GM23248 (cell line): ENCODE measurements around the gene SIDT1. TPM values are rescaled to one million over a fixed set of nuclear protein-coding genes. Genes with fewer than 3 reads are reported as not detected.

ENCODE experiments used
- DNase-seq: peaks from one replicate; pipeline ENCODE4 v3.0.0-alpha.2; 2015
- H2AFZ ChIP-seq: fragments of 200-600 bp; sonication (generic); 2 replicates; pipeline ENCODE4 v1.6.1; 2016; ENCODE audit warnings: antibody characterized with exemption
- H3F3A ChIP-seq: fragments of 200-600 bp; sonication (generic); 2 replicates; pipeline ENCODE4 v1.6.1; 2016; ENCODE audit warnings: mild to moderate bottlenecking, antibody characterized with exemption, mixed run types; ENCODE audit not compliant: insufficient read depth
- H3K27ac ChIP-seq: fragments of 200-600 bp; sonication (generic); 2 replicates; pipeline ENCODE4 v1.5.1; 2016; ENCODE audit warnings: mild to moderate bottlenecking
- H3K27me3 ChIP-seq: fragments of 200-600 bp; sonication (generic); replicated peaks from 2 replicates; pipeline ENCODE4 v1.6.1; 2016; ENCODE audit warnings: mild to moderate bottlenecking; ENCODE audit not compliant: insufficient read depth
- H3K36me3 ChIP-seq: fragments of 200-600 bp; sonication (generic); 2 replicates; pipeline ENCODE4 v1.6.1; 2016; ENCODE audit warnings: low read depth, mild to moderate bottlenecking
- H3K4me1 ChIP-seq: fragments of 200-600 bp; sonication (generic); 2 replicates; pipeline ENCODE4 v1.6.1; 2016; ENCODE audit warnings: mild to moderate bottlenecking; ENCODE audit not compliant: insufficient read depth
- H3K4me2 ChIP-seq: fragments of 200-600 bp; sonication (generic); one replicate; pipeline ENCODE4 v1.6.1; 2016; ENCODE audit warnings: mild to moderate bottlenecking; ENCODE audit not compliant: unreplicated experiment
- H3K4me3 ChIP-seq: fragments of 200-600 bp; sonication (generic); 2 replicates; pipeline ENCODE4 v1.5.1; 2016; ENCODE audit warnings: mild to moderate bottlenecking
- H3K79me2 ChIP-seq: fragments of 200-600 bp; sonication (generic); 2 replicates; pipeline ENCODE4 v1.6.1; 2016; ENCODE audit warnings: mild to moderate bottlenecking; ENCODE audit not compliant: insufficient read depth
- H3K9ac ChIP-seq: fragments of 200-600 bp; sonication (generic); 2 replicates; pipeline ENCODE4 v1.6.1; 2016; ENCODE audit warnings: mild to moderate bottlenecking
- H3K9me2 ChIP-seq: fragments of 200-600 bp; sonication (generic); 2 replicates; pipeline ENCODE4 v1.6.1; 2016; ENCODE audit warnings: mixed run types, mild to moderate bottlenecking, moderate library complexity; ENCODE audit not compliant: insufficient read depth
- H3K9me3 ChIP-seq: fragments of 200-600 bp; sonication (generic); one replicate; pipeline ENCODE4 v1.6.1; 2017; ENCODE audit warnings: low read depth
- H4K20me1 ChIP-seq: fragments of 200-600 bp; sonication (generic); 2 replicates; pipeline ENCODE4 v1.6.0; 2016; ENCODE audit not compliant: insufficient read depth
- EZH2 ChIP-seq: fragments of 200-600 bp; sonication (generic); IDR thresholded peaks from 2 replicates; pipeline ENCODE4 v1.6.1; 2018; ENCODE audit warnings: antibody characterized with exemption, mild to moderate bottlenecking; ENCODE audit not compliant: insufficient read depth, poor library complexity, severe bottlenecking
- EZH2phosphoT487 ChIP-seq: fragments of 200-600 bp; sonication (generic); IDR thresholded peaks from 2 replicates; pipeline ENCODE4 v1.6.1; 2018; ENCODE audit warnings: antibody characterized with exemption, moderate library complexity, mild to moderate bottlenecking, low read depth; ENCODE audit not compliant: insufficient read depth
- WGBS, 2 experiments: methylation state at CpG; one replicate each; pipeline ENCODE4 v1.1.6; 2015 to 2017; ENCODE audit warnings: low lambda C conversion rate in 2 of 2, low coverage in 1 of 2; ENCODE audit errors: missing lambda C conversion rate in 2 of 2; 5-methylcytosine and 5-hydroxymethylcytosine counted together
- in situ Hi-C: fragments of 300-500 bp; cut with MboI; formaldehyde crosslinking; loops from 2 replicates; pipeline ENCODE4 v1.15.0; 2020
- polyA plus RNA-seq: library from polyadenylated mRNA; unstranded; fragments of >200 nt; fragmentation: Nextera tagmentation; extraction: Ambion mirVana; gene quantifications from 2 replicates; pipeline ENCODE4 v1.2.1, GENCODE V29; 2016
- total RNA-seq: library from RNA; depleted of rRNA; stranded (reverse); fragments of >200 nt; shearing (Covaris generic); gene quantifications from 2 replicates; pipeline ENCODE4 v1.2.3, GENCODE V29; 2014

Gene SIDT1
- total and polyA plus RNA-seq, 2 experiments from 2014 or later = not detected

- Histone ChIP-seq H3K79me2 (no peaks in the 10 kb centered on the region), H3K9me3 (no peaks in the 10 kb centered on the region), H3K9ac (no peak overlapping the region), H3K4me1 (no peaks in the 10 kb centered on the region), H3K4me2 (no peak overlapping the region), H4K20me1 (no peaks in the 10 kb centered on the region), H3K36me3 (no peaks in the 10 kb centered on the region), H3K4me3 (no peak overlapping the region), H3K27me3 (peaks cover 55% of the 10 kb centered on the region), H3K9me2 (no peaks in the 10 kb centered on the region), H3F3A (no peaks in the 10 kb centered on the region), H2AFZ (no peak overlapping the region), H3K27ac (no peak overlapping the region)
- in situ Hi-C loops = no loop called here
- DNase-seq = no peak
- 54 to 64% methylated on average over 2 of the region's 2 CpGs for WGBS, 2 experiments
- TF ChIP-seq EZH2phosphoT487 = no peak
- no peak for TF ChIP-seq EZH2
Measured at GRCh38 chr3:113571360-113571759, 39.0 kb downstream of the SIDT1 start.

DNA sequence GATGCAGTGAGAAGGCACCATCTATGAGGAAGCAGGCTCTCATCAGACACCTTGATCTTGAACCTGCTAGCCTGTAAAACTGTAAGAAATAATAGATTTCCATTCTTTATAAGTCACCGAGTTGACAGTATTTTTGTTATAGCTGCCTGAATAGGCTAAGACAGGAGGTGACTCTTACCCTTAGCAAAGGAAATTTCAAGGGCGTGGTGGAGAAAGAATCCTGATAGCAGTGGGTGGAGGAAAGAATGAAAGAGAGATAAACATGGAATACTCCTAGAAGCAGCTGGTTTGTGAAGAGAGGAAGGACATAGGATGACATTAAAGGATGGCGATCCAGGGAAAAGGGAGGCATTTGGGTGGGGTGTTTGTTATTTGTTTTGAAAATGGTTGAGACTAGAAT lies 41.4 kb downstream of the SIDT1 start:
- Histone ChIP-seq H3K27ac (no peak overlapping the region), H3K79me2 (no peaks in the 10 kb centered on the region), H3F3A (peaks cover 11% of the 10 kb centered on the region), H3K9ac (no peak overlapping the region), H3K9me3 (no peaks in the 10 kb centered on the region), H4K20me1 (no peaks in the 10 kb centered on the region), H3K27me3 (peaks cover 43% of the 10 kb centered on the region), H3K4me2 (no peak overlapping the region), H3K4me3 (no peak overlapping the region), H3K9me2 (no peaks in the 10 kb centered on the region), H3K4me1 (no peaks in the 10 kb centered on the region), H3K36me3 (no peaks in the 10 kb centered on the region), H2AFZ (no peak overlapping the region)
- no peak for DNase-seq
- 60 to 64% methylated on average over 3 of the region's 3 CpGs for WGBS, 2 experiments
- no peak for TF ChIP-seq EZH2
- TF ChIP-seq EZH2phosphoT487 = no peak
- in situ Hi-C loops = no loop called here

DNA sequence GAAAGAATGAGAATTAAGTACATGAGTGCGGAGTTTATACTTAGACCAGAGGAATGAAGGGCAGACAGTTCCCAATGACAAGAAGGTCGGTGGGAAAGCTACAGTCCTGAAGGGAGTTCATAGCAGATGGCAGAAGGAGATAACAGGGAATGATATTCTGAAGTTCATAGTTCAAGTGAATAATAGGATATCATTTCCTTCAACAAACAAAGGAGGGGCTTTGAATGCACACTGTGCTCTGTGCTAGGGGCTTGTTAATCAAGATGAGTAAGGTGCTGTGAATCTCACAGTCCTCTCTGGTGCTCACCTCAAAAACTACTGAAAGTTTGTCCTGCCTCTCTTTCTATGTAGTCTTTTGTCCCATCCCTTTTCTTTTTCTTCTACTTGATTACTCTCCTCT lies 41.9 kb downstream of the SIDT1 start:
- Histone ChIP-seq H3K9me2 (no peaks in the 10 kb centered on the region), H3K4me3 (no peak overlapping the region), H2AFZ (no peak overlapping the region), H4K20me1 (no peaks in the 10 kb centered on the region), H3K4me2 (no peak overlapping the region), H3F3A (peaks cover 11% of the 10 kb centered on the region), H3K79me2 (no peaks in the 10 kb centered on the region), H3K27ac (no peak overlapping the region), H3K4me1 (no peaks in the 10 kb centered on the region), H3K27me3 (peaks cover 43% of the 10 kb centered on the region), H3K36me3 (no peaks in the 10 kb centered on the region), H3K9me3 (no peaks in the 10 kb centered on the region), H3K9ac (no peak overlapping the region)
- no peak for DNase-seq
- WGBS, 2 experiments = 50 to 51% methylated on average over 2 of the region's 2 CpGs
- TF ChIP-seq EZH2phosphoT487 = no peak
- TF ChIP-seq EZH2 = no peak
- in situ Hi-C loops = no loop called here

DNA sequence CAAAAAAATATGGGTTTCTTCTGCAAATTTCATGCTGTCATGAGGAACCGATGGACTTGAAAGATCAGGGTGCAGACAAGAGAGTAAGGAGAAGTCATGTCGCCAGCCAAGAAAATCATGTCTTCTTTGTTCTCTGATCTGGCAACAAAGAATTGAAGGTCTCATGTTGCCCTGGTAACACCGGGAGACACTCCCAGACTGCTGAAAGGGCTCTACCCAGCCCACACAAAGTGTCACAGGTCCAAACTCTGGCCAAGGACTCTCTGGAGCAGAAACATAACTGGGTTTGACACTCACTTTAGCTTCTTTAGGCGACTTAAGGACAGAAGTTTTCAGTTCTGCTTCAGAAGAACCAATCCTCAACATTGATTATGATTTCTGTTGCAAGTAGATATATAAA lies 42.9 kb downstream of the SIDT1 start:
- in situ Hi-C loops = no loop called here
- 26 to 29% methylated on average over 4 of the region's 4 CpGs for WGBS, 2 experiments
- H3K36me3 ChIP-seq = no peaks in the 10 kb centered on the region

DNA sequence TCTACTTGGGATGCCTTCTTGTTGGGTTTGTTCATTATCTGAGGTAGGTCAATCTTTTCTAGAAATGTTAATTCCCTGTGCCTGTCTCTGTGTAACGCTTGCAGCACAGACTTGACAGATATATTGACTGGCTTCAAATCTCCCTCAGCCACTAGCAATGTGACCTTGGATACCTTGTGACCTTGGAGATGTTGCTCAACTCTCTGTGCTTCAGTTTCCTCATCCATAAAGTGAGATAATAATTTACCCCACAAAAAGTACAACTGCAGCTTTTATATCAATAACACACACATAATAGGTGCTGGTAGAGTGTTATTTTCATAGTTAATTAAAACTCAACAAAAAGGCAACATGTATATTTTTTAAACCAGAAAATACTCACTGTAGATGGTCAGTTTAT lies 52.9 kb downstream of the SIDT1 start:
- in situ Hi-C loops = no loop called here
- no peaks in the 10 kb centered on the region for H3K79me2 ChIP-seq
- H4K20me1 ChIP-seq = no peaks in the 10 kb centered on the region
- no peaks in the 10 kb centered on the region for H3K9me2 ChIP-seq
- no peak overlapping the region for H3K4me2 ChIP-seq
- no peak overlapping the region for H3K4me3 ChIP-seq
- WGBS, 2 experiments = 65 to 88% methylated on average over 1 of the region's 1 CpG
- no peaks in the 10 kb centered on the region for H3K9me3 ChIP-seq
- H3K9ac ChIP-seq = no peak overlapping the region
- no peaks in the 10 kb centered on the region for H3K4me1 ChIP-seq
- H3K27ac ChIP-seq = no peak overlapping the region
- H2AFZ ChIP-seq = no peak overlapping the region
- H3F3A ChIP-seq = no peaks in the 10 kb centered on the region
- no peaks in the 10 kb centered on the region for H3K36me3 ChIP-seq
- peaks cover 26% of the 10 kb centered on the region for H3K27me3 ChIP-seq
- no peak for TF ChIP-seq EZH2
- no peak for TF ChIP-seq EZH2phosphoT487
- no peak for DNase-seq

More for the DNA sequence above, 42.9 kb downstream of the SIDT1 start:
- DNase-seq = no peak
- H3K4me1 ChIP-seq = no peaks in the 10 kb centered on the region
- no peaks in the 10 kb centered on the region for H3K9me3 ChIP-seq
- no peak overlapping the region for H2AFZ ChIP-seq
- no peaks in the 10 kb centered on the region for H3K9me2 ChIP-seq
- H3K27ac ChIP-seq = no peak overlapping the region
- no peak overlapping the region for H3K4me2 ChIP-seq
- H4K20me1 ChIP-seq = no peaks in the 10 kb centered on the region
- H3F3A ChIP-seq = peaks cover 11% of the 10 kb centered on the region
- H3K79me2 ChIP-seq = no peaks in the 10 kb centered on the region
- no peak overlapping the region for H3K4me3 ChIP-seq
- H3K9ac ChIP-seq = no peak overlapping the region
- H3K27me3 ChIP-seq = peaks cover 46% of the 10 kb centered on the region
- TF ChIP-seq EZH2phosphoT487 (no peak), EZH2 (no peak)
